HG03378 (cell line): ENCODE results near the gene MRO.
"Not testable (repeated sequence)": the region's sequence is repeated elsewhere in the genome, so short reads cannot be mapped to it uniquely, and the experiment has no call there.

Experiments
- ATAC-seq: cut with Tn5 transposase; IDR thresholded peaks from one replicate; pipeline ENCODE4 v1.9.1; 2021; ENCODE audit warnings: mild to moderate bottlenecking, moderate library complexity; ENCODE audit not compliant: unreplicated experiment

The MRO gene

DNA sequence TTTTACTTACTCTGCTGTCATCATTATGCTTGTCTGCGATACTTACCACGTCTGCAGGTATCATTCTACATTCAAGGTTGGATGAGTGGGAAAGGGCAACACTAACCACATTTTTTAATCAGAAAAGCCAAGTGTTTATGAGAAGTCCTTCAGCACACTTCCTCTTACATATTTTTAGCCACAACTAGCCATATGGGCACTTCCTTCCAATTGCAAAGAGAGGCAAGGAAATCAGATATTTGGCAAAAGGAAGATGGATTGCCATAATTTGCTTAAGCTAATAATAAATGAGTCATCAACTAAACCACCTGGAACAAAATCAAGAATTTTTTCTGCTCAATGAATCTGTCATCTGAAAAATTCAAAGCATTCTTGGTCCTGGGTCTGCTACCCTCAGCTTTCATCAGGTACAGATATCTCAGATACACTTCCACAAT lies 16.7 kb upstream of the MRO start:
- peak; percentile 32 for ATAC-seq

DNA sequence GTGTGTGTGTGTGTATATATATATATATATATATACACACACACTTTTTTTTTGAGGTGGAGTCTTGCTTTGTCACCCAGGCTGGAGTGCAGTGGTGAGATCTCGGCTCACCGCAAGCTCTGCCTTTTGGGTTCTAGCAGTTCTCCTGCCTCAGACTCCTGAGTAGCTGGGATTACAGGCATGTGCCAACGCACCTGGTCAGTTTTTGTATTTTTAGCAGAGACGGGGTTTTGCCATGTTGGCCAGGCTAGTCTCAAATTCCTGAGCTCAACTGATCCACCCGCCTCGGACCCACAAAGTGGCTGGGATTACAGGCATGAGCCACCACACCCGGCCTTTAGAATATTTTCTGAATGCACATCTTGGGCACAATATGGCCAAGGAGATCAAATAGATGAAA lies 13.7 kb upstream of the MRO start:
- not testable (repeated sequence) for ATAC-seq

DNA sequence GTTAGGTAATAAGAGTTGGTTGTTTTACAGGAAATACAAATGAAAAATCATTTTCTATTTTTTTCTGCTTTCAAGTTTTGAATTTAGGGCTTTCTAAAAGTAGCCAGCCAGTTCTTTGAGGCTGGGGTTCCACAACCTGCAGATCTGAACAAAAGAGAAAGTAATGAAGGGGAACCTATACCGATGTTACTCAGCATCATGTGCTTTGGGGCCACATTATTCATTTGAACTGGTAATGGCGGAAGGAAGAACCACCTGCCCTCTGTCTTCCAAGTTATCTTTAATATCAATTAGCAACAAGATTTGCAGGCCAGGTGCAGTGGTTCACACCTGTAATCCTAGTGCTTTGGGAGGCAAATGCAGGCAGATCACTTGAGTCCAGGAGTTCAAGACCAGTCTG lies 12.9 kb upstream of the MRO start:
- peak; percentile 58 for ATAC-seq

DNA sequence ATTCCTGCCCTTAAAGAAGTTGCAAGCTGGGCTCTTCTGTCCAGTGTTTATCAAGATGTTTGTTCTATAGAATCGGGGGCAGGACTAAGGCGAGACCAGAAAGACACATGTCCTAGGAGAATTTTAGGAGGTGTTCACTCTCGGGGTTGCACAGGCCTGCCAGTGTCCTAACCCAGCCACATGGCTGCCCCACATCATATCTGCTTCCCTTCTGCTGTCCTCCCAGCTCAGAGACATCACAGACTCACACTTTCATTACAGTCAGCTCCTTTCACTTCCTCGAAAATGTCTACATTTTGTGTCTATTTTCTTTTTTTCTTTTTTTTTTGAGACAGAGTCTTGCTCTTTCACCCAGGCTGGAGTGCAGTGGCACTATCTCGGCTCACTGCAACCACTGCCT lies 10.7 kb upstream of the MRO start:
- ATAC-seq: no peak

DNA sequence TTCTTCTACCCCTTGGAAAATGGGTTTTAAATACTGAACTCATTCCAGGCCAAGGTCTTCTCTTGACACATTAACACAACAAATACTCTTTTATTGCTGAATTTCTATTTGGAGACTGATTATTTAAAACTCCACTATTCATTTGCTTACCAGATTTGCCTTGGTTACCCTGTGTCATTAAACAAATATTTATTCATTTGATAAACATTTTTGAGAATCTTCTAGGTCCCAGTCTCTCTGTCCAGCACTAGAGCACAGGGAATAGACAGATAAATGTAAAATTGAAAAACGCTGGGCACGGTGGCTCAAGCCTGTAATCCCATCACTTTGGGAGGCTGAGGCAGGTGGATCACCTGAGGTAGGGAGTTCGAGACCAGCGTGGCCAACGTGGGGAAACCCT lies 9.8 kb upstream of the MRO start:
- no peak for ATAC-seq

DNA sequence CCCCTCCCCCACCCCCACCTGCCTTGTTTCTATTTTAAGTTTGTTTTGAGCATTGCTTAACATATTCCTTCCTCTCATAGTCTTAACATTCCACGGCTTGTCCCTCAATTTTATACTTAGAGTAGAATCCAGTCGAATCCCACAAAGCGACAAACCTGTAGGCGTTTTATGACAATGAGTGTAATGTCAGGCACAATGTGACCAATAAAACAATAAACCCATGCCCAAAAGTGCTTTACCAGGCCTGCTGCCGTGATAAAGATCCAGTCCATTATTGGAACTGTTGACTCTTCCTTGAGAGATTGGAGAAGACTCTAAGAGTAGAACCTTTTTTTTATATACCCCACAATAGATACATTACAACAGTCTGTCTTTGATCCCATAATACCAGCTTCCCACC lies 6.2 kb upstream of the MRO start:
- ATAC-seq: no peak

DNA sequence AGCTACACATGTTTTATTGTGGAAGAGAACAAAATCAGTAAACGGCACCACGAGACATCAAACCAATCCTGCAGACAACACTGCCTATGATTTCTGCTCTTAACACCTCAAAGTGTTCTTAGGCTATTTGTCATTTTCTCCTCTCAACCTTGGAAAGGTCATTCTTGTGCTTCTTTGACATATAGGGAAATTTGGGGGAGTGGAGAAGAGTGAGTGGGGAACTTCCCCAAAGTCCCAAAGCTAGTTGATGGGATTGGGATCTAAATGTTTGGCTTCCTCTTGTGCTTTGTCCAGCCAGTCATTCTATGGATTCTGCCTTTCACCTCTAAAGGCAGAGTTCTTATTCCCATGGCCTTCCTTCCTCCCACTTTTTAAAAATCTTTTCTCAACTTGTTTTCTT lies 5.8 kb upstream of the MRO start:
- ATAC-seq: no peak

DNA sequence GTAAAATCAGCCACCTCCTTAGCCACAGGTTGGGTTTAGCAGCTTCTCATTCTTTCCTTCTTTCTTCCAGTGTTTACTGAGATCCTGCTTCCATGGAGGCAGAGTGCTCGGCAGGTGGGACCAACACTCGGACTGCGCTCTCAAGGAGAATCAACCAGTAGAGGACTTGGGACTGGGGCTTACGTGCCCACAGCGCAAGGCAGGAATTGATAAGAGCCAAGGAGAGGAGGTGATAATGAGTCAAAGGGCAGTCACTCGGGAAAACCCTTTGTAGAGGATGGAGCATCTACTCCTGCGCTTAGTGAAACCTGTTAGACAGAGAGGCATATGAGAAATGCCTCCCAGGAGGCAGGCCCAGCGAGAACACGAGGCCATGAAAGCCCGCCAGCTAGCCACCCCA lies 2.9 kb upstream of the MRO start:
- no peak for ATAC-seq

DNA sequence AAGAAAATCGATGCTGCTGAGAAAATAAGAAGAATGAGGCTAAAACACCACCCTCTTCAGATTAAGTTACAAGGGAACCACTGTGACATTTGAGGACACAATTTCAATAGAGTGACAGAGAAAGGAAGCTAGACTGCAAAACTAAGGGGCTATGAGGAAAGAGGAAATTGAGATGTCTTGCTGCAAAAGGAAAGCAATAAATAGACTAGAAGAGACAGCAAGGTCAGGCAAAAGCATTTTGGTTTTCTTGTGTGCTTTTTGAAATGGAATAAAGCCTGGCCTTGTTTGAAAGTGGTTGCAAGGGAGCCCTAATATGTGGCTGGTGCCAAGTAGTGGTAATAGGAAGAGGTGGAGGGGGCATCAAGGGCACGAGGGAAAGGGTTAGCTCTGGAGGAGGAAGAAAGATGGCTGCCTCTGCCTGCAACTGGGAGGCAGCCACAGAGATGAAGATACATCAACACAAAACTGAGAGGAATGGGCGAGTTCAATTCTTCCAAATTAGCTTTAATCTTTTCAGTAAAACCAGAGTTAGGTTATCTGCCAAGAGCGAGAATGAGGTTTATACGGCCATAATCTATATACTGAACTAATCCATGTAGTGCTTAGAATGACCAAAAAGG lies 1.2 kb upstream of the MRO start:
- no peak for ATAC-seq

DNA sequence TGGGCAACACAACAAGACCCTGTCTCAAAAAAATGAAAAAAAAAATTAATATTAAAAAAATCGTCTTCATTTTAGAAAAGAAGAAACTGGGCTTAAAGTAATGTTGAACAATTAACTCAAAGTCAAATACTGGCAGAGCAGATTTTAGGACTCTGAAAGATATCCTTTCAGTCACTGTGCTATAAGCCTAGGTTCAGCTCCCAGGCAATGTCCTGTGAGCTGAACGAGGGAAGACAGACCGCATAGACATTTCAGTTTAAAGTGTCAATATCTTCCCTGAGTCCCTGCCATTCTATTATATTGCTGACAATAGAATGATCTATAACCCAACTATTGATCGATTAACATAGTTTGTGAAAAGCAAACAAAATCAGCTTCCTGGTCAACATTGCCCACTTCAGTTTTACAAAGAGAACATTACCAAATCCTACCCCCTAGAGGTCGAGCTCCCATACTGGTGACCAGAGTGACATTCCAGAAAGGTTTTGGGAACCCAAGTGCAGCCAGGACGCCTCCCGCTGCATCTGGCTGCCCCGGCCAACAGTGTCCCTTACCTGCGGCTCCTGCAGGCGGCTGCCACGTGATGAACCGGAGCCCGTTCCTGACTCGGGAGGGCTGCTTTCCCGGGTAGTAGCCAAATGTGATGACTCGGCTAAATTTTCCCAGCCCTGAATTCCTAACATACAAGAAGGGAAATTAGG lies 639 bp downstream of the MRO start:
- no peak for ATAC-seq

DNA sequence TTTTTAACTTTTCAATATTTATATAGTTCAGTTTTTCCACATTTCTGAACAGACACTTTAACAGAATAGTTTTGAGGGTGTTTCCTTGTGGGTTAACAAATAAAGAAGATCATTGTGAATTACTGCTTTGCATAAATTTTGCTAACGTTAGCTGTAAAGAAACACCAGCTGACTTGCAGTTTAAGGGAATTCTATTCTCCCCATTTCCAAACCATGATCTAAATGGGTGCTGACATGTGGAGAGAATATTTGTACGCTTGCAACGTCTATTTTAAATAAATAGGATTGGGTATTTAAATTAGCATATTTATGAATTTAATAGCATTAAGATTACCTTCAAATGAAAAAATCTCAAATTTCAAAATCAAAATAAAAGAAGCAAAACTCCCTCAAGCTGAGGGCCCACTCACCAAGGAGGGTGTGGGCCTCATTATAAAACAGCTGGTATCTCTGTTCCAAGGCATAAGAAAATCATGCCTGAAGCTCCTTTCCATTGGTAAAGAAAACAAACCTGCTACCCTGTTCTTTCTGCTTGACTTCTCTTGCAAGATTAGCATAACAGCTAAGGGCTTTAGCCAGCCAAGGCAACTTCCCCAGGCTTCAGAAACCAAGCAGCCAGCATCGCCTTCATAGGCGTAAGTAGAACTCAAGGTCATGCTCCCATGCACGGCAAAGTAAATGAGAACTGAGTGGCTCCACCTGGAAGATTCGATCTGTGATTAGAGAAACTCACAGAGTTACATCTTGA lies 3.2 kb downstream of the MRO start:
- no peak for ATAC-seq

DNA sequence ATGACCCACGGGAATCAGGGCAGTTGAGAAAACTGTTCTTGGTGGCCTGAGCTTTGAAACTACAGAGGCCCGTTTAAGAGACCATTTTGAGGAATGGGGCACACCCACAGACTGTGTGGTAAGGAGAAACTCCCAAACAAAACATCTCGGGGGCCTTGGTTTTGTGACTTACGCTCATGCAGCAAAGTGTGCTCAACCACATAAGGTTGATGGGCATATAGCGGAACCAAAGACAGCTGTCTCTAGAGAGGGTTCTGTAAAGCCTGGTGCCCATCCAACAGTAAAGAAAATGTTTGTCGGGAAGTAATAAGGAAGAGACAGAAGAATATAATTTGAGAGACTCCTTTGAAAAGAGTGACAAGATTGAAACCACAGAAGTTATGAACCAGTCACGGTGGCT lies 5.4 kb downstream of the MRO start:
- no peak for ATAC-seq

DNA sequence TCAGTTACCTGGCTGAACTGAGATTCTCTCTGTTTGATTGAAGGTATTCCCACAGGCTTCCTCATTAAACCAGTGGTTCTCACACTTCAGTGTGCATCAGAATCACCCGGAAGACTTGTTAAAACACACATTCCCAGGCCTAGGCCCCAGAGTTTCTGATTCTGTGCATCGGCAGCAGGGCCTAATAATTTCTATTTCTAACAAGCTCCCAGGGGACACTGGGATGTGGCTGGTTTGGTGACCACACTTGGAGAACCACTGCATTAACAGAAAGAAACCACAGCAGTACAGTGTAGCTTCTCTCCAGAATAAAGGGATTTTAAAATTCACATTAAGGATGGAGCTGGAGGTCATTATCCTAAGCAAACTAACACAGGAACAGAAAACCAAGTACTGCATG lies 6.5 kb downstream of the MRO start:
- ATAC-seq: peak; percentile 51

DNA sequence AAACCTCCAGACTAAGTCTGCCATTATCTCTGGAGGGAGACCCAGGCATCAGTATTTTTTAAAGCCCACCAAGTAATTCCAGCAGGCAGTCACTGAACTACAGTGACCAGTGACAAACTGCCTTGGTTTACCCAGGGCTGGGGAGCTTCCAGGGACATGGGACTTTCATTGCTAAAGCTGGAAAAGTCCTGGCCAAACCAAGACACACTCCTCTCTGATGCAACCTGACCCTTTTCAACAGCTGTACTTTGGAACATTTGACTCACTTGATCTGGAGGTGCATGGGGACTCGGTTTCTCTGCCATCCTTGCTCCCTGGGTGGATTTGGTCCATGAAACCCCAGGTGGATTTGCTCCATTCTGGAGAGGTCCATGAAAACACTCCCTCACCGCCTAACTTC lies 7.0 kb downstream of the MRO start:
- ATAC-seq: no peak

DNA sequence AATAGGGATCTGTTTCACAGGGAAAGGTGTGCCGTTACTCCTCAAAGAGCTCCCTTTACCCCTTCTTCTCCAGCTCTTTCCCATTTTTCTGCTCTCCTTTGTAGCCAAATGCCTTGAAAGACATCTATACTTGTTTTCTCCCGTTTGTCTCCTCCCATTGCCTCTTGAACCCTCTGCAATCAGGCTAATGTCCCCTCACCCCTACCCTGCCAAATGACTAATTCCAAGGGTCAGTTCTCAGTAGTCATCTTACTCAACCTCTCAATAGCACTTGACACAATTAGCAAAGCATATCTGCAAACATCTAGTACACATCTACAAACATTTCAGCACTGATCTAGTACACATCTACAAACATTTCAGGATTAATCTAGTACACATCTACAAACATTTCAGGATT lies 12.6 kb downstream of the MRO start:
- ATAC-seq: no peak

DNA sequence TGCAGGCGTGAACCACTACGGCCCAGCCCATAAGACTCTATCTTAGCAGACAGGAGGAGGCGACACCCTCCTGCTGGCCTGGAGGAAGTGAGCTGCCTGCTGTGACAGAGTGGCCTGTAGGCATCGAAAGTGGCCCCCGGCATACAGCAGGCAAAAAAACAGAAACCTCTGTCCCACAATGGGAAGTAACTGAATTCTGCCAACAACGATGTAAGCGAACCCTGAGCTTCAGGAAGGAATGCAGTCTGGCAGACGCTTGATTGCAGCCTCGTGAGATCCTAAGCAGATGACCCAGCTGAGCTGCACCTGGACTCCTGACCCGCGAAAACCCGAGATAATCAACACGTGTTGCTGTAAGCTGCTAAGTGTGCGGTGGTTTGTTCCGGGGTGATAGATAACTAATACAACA lies 13.6 kb downstream of the MRO start:
- ATAC-seq: no peak

DNA sequence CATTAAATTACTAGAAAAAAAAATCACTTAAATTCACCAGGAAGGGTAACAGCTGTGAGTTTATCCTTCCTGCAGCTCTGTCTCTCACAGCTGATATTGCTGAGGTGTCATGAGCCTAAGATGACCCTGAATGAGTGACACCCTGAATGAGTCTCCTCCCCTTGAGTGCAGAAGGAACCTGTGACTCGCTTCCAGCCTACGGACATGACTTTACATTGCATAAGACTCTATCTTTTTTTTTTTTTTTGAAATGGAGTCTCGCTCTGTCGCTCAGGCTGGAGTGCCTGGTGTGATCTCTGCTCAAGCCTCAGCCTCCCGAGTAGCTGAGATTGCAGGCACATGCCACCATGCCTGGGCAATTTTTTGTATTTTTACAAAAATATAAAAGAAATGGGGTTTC lies 14.1 kb downstream of the MRO start:
- no peak for ATAC-seq

DNA sequence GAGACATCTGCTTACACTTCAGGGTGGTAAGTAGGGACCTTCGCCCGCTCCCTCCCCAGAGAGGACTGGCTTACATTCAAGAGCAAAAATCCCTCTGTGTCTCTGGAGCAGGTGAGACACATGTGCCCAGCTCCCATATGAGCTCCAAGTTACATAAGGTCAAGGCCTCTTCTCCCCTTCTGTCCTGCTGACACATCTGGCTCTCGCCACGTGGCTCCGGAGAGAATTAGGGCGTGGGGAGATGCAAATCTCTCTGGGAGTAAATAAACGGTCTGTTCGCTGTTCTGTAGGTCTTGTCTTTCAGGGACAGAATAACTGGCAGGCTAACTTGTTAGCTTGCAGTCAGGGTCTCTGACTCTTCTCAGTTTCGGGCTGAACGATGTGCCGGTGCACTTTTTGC lies 16.2 kb downstream of the MRO start:
- no peak for ATAC-seq

DNA sequence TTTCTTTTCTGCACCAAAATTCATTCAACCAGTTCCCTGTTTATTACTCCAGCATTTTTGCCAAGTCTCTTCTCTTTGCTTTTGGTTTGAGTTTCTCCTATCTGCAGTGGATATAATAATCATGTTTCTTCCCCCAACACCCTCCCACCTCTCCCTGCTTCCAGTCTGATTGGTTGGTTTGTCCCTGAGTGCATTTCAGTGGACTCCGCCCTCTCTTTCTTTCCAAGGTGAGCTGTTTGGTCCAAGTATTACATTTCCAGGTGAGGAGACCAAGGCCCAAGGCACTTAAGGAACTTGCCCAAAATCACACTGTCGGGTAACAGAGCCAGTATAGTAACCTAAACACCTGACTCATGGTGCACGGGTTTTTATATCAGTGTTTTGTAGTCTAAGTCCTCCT lies 17.7 kb downstream of the MRO start:
- no peak for ATAC-seq

DNA sequence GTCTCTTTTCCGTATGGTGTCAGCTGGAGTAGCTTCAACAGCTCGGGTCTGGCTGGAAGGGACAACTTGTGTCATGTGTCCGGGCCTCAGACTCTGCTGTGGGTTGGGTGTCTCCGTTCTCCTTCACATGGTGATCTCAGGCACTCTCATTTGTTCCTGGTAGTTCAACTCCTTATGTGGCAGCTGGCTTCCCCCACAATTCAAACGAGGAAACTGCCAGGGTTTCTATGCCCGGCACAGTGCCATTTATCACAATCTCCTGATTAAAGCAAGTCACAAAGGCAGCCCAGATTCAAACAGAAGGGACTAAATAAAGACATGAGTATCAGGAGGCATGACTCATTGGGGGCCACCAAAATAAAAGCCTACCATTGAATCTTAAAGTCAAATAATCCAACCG lies 22.7 kb downstream of the MRO start:
- ATAC-seq: no peak

DNA sequence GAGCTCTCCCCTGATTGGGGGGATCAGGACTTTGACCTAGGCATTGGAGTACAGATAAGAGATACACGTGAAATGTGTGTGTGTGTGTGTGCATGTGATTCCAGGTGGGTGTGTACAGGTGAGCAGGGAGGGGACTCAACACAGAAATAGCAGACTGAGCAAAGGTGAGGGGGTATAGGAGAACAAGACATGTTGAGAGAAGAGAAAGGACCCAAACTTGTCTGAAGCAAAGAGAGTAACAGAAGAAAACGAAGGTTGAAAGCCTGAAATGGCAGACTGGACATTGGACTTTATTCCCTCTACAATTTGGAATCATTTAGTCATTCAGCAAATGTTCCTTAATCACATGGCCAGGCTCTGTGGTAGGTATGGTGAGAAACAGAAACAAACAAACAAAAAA lies 23.3 kb downstream of the MRO start:
- ATAC-seq: no peak
